ENCODE results near the gene CALHM5. TPM values are rescaled to one million over a fixed set of nuclear protein-coding genes. Genes with fewer than 3 reads are reported as not detected.

Gene CALHM5
- total and polyA plus RNA-seq, 10 of the 15 experiments (the other 5 are each of a cell fraction or from before 2014, with no cell fraction given) = not detected

- Histone ChIP-seq H3K4me3 (no peak overlapping the region), H3K36me3 (ENCODE audit: control insufficient read depth in 2 of 2, insufficient read depth in 2 of 2, low read length in 1 of 2) (no peaks in the 10 kb centered on the region), H2AFZ (ENCODE audit: control insufficient read depth, low read depth, low read length) (no peak overlapping the region), H3K79me2 (ENCODE audit: control insufficient read depth, insufficient read depth, low read length) (no peaks in the 10 kb centered on the region), H3K27me3 (replicated peaks in 1 of 2; ENCODE audit: control insufficient read depth in 2 of 2, insufficient read depth in 2 of 2, low read length in 1 of 2) (no peaks in the 10 kb centered on the region; a peak in 1 of 4 replicates), H3K9ac (ENCODE audit: control insufficient read depth, insufficient read depth, low read length) (no peak overlapping the region), H3K9me3 (replicated peaks; ENCODE audit: control insufficient read depth, insufficient read depth, low read length) (no peaks in the 10 kb centered on the region), H3K4me1 (ENCODE audit: control insufficient read depth, insufficient read depth, low read length) (no peaks in the 10 kb centered on the region), H4K20me1 (ENCODE audit: control insufficient read depth, insufficient read depth) (no peaks in the 10 kb centered on the region), H3K4me2 (ENCODE audit: control insufficient read depth, insufficient read depth) (no peak overlapping the region), H3K27ac (ENCODE audit: control insufficient read depth, insufficient read depth) (no peak overlapping the region)
- POLR2A ChIA-PET = interaction anchor here (1.1 kb wide), 1 partner anchor 293 kb away, joined by 4 read pairs; no protein-coding TSS in a partner anchor
- peak; percentile 73 for FAIRE-seq
- peak; percentile 87 for ATAC-seq
- intact Hi-C loops (cut with micrococcal nuclease; ENCODE audit: unreplicated experiment) (loop anchor here (1.0 to 5.0 kb wide), 4 partner anchors 25 to 449 kb away; no protein-coding TSS in a partner anchor), in situ Hi-C loops (cut with MboI) (no loop called here)
- SMC1A ChIA-PET (ENCODE audit: uncharacterized antibody, unreplicated experiment) = interaction anchor here (0.9 to 4.3 kb wide), 17 partner anchors 10 to 438 kb away, joined by 3 to 39 read pairs (median 4); partner anchors contain the start of gene RWDD1
- DNase-seq (ENCODE audit: low read depth, low spot score) = no peak
- RAD21 ChIA-PET (ENCODE audit: unreplicated experiment) = interaction anchor here (0.7 to 3.2 kb wide), 9 partner anchors 10 to 294 kb away, joined by 3 to 28 read pairs (median 7); partner anchors contain the start of gene RWDD1
- WGBS (ENCODE audit: insufficient coverage, insufficient replicate concordance, low lambda C conversion rate, missing lambda C conversion rate) = 65% methylated on average over 9 of the region's 9 CpGs
- BruUV-seq (replicated peaks) = no TSS peak
- CTCF ChIA-PET = interaction anchor here (0.6 to 4.4 kb wide), 41 partner anchors 9 to 444 kb away, joined by 3 to 48 read pairs (median 5); partner anchors contain the start of genes RWDD1 and TSPYL4
- TF ChIP-seq SUPT20H (IDR thresholded peaks at IDR 0.05; ENCODE audit: borderline replicate concordance, control insufficient read depth, low read depth, low read length) (no peak), KAT2A (conservative IDR thresholded peaks at IDR 0.05; ENCODE audit: control insufficient read depth, low read depth, low read length) (no peak), NRF1 (conservative IDR thresholded peaks at IDR 0.05; ENCODE audit: low read depth, low read length) (no peak), HDGF (IDR thresholded peaks at IDR 0.05) (no peak), ETV6 (conservative IDR thresholded peaks at IDR 0.05 in 1 of 2, IDR thresholded peaks at IDR 0.05 in 1 of 2; ENCODE audit: borderline replicate concordance in 1 of 2, low read depth in 1 of 2) (no peak), BCL3 (IDR thresholded peaks at IDR 0.05; ENCODE audit: borderline replicate concordance, insufficient read depth, low read depth, low read length, poor library complexity, severe bottlenecking) (no peak), KDM1A (IDR thresholded peaks at IDR 0.05; ENCODE audit: borderline replicate concordance) (no peak), CHD1 (IDR thresholded peaks at IDR 0.05; ENCODE audit: low read depth, low read length) (no peak), ZNF274 (IDR thresholded peaks at IDR 0.05; ENCODE audit: insufficient read depth, insufficient read length) (no peak), IKZF1 (conservative IDR thresholded peaks at IDR 0.05) (no peak), SMC3 (IDR thresholded peaks at IDR 0.05; ENCODE audit: borderline replicate concordance, low read length) (peak; percentile 78; the same call in 1 of the 2 replicates), ZSCAN29 (IDR thresholded peaks at IDR 0.05) (no peak), E2F4 (IDR thresholded peaks at IDR 0.05; ENCODE audit: low read depth, low read length) (no peak)
- TF ChIP-seq, protein P1, sequence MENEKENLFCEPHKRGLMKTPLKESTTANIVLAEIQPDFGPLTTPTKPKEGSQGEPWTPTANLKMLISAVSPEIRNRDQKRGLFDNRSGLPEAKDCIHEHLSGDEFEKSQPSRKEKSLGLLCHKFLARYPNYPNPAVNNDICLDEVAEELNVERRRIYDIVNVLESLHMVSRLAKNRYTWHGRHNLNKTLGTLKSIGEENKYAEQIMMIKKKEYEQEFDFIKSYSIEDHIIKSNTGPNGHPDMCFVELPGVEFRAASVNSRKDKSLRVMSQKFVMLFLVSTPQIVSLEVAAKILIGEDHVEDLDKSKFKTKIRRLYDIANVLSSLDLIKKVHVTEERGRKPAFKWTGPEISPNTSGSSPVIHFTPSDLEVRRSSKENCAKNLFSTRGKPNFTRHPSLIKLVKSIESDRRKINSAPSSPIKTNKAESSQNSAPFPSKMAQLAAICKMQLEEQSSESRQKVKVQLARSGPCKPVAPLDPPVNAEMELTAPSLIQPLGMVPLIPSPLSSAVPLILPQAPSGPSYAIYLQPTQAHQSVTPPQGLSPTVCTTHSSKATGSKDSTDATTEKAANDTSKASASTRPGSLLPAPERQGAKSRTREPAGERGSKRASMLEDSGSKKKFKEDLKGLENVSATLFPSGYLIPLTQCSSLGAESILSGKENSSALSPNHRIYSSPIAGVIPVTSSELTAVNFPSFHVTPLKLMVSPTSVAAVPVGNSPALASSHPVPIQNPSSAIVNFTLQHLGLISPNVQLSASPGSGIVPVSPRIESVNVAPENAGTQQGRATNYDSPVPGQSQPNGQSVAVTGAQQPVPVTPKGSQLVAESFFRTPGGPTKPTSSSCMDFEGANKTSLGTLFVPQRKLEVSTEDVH (IDR thresholded peaks at IDR 0.05; ENCODE audit: low read depth, partially characterized antibody) = no peak
These were observed 50.1 kb downstream of the CALHM5 start for GRCh38 chr6:116561377-116562018.
